Endothelial cell of umbilical vein (primary cell): Measurements from ENCODE around the gene GPN3.

ENCODE experiments used
- CTCF ChIP-seq, 2 donors: IDR thresholded peaks; 1 replicate in 1 of 2; 2 replicates in 1 of 2; pipeline ENCODE4 v1.5.1; 2011; ENCODE audit warnings: low read length in 2 of 2, mild to moderate bottlenecking in 2 of 2, moderate library complexity in 2 of 2, control low read depth in 1 of 2, inconsistent platforms in 1 of 2, low read depth in 1 of 2; ENCODE audit not compliant: insufficient read depth in 1 of 2; ENCODE audit errors: extremely low read depth in 1 of 2
- EZH2 ChIP-seq: IDR thresholded peaks from 2 replicates; pipeline ENCODE4 v1.6.1; 2012; ENCODE audit warnings: borderline replicate concordance, low read depth, mild to moderate bottlenecking, moderate library complexity, low read length, inconsistent platforms; ENCODE audit not compliant: severe bottlenecking
- FOS ChIP-seq: IDR thresholded peaks from 2 replicates; pipeline ENCODE4 v1.6.1; 2011; ENCODE audit warnings: mild to moderate bottlenecking, low read length, moderate library complexity, borderline replicate concordance; ENCODE audit not compliant: insufficient read depth
- MAX ChIP-seq: IDR thresholded peaks from 2 replicates; pipeline ENCODE4 v1.6.1; 2011; ENCODE audit not compliant: insufficient read depth, insufficient read length
- MYC ChIP-seq: IDR thresholded peaks from one replicate; pipeline ENCODE4 v1.6.1; 2011; ENCODE audit warnings: mild to moderate bottlenecking, low read depth, low read length
- POLR2A ChIP-seq: IDR thresholded peaks from 2 replicates; pipeline ENCODE4 v1.6.1; 2012; ENCODE audit warnings: low read depth, mild to moderate bottlenecking, control low read depth, low read length
- POLR2AphosphoS5 ChIP-seq: IDR thresholded peaks from 2 replicates; pipeline ENCODE4 v1.6.1; 2012; ENCODE audit warnings: low read depth, mild to moderate bottlenecking, control low read depth, low read length, moderate library complexity; ENCODE audit not compliant: insufficient read depth

- no peak for TF ChIP-seq EZH2
- no peak for TF ChIP-seq CTCF (IDR thresholded peaks at IDR 0.05; ENCODE audit: extremely low read depth in 1 of 2, insufficient read depth in 1 of 2, low read depth in 1 of 2, low read length in 2 of 2)
- TF ChIP-seq FOS = no peak
- no peak for TF ChIP-seq POLR2A
- TF ChIP-seq MAX = no peak
- TF ChIP-seq POLR2AphosphoS5 = no peak
- no peak for TF ChIP-seq MYC
These were observed 1.3 kb downstream of the GPN3 start for GRCh38 chr12:110466791-110467190.
